Activated naive CD8-positive, alpha-beta T cell treated with anti-CD3 and anti-CD28 coated beads for 36 hours (primary cell): ENCODE results near the gene RAB24. TPM values are rescaled to one million over a fixed set of nuclear protein-coding genes. Genes with fewer than 3 reads are reported as not detected.

ENCODE experiments used
- DNase-seq: peaks from one replicate; pipeline ENCODE4 v3.0.0; 2021
- H3K27ac Mint-ChIP-seq: one replicate; pipeline ENCODE4 v1.8.0; 2022; ENCODE audit warnings: mild to moderate bottlenecking, moderate library complexity, mixed read lengths
- H3K27me3 Mint-ChIP-seq: one replicate; pipeline ENCODE4 v1.8.0; 2022; ENCODE audit warnings: mild to moderate bottlenecking, mixed read lengths
- H3K36me3 Mint-ChIP-seq: one replicate; pipeline ENCODE4 v1.8.0; 2021; ENCODE audit warnings: mild to moderate bottlenecking, mixed read lengths
- H3K4me1 Mint-ChIP-seq: one replicate; pipeline ENCODE4 v1.8.0; 2021; ENCODE audit warnings: mixed read lengths
- H3K4me3 Mint-ChIP-seq: one replicate; pipeline ENCODE4 v1.8.0; 2022; ENCODE audit warnings: mild to moderate bottlenecking, moderate library complexity, mixed read lengths
- H3K9me3 Mint-ChIP-seq: one replicate; pipeline ENCODE4 v1.8.0; 2022; ENCODE audit warnings: mixed read lengths
- total RNA-seq, 2 experiments: library from RNA; stranded (reverse); gene quantifications; one replicate each; pipeline ENCODE4 v1.2.3, GENCODE V29; 2021

Gene RAB24
- total RNA-seq, 2 experiments from 2014 or later: 26.8 to 29.9 TPM

GRCh38 chr5:177325868-177326381 lies 22.4 kb upstream of the RAB24 start:
- H3K4me1 Mint-ChIP-seq: peaks cover 12% of the 10 kb centered on the region
- H3K4me3 Mint-ChIP-seq: no peak overlapping the region
- no peaks in the 10 kb centered on the region for H3K9me3 Mint-ChIP-seq
- DNase-seq: no peak
- H3K27ac Mint-ChIP-seq: no peak overlapping the region
- peaks cover 3% of the 10 kb centered on the region for H3K36me3 Mint-ChIP-seq
- H3K27me3 Mint-ChIP-seq: no peaks in the 10 kb centered on the region

GRCh38 chr5:177320879-177321278 lies 17.4 kb upstream of the RAB24 start:
- no peak overlapping the region for H3K27ac Mint-ChIP-seq
- H3K4me1 Mint-ChIP-seq: peaks cover 21% of the 10 kb centered on the region
- no peak overlapping the region for H3K4me3 Mint-ChIP-seq
- H3K27me3 Mint-ChIP-seq: no peaks in the 10 kb centered on the region
- H3K9me3 Mint-ChIP-seq: peaks cover 3% of the 10 kb centered on the region
- DNase-seq: no peak
- peaks cover 8% of the 10 kb centered on the region for H3K36me3 Mint-ChIP-seq

GRCh38 chr5:177319913-177320588 lies 16.5 kb upstream of the RAB24 start:
- Mint-ChIP-seq H3K9me3 (peaks cover 3% of the 10 kb centered on the region), H3K36me3 (peaks cover 8% of the 10 kb centered on the region), H3K27ac (no peak overlapping the region), H3K4me3 (no peak overlapping the region), H3K4me1 (peaks cover 21% of the 10 kb centered on the region), H3K27me3 (no peaks in the 10 kb centered on the region)
- DNase-seq: peak; percentile 42

GRCh38 chr5:177317959-177318377 lies 14.4 kb upstream of the RAB24 start:
- H3K36me3 Mint-ChIP-seq: peaks cover 8% of the 10 kb centered on the region
- H3K27me3 Mint-ChIP-seq: no peaks in the 10 kb centered on the region
- H3K9me3 Mint-ChIP-seq: peaks cover 3% of the 10 kb centered on the region
- DNase-seq: peak; percentile 71
- H3K4me3 Mint-ChIP-seq: no peak overlapping the region
- H3K4me1 Mint-ChIP-seq: peaks cover 20% of the 10 kb centered on the region
- H3K27ac Mint-ChIP-seq: no peak overlapping the region

GRCh38 chr5:177316005-177316404 lies 12.5 kb upstream of the RAB24 start:
- peaks cover 21% of the 10 kb centered on the region for H3K4me1 Mint-ChIP-seq
- H3K27me3 Mint-ChIP-seq: no peaks in the 10 kb centered on the region
- no peak for DNase-seq
- H3K4me3 Mint-ChIP-seq: no peak overlapping the region
- H3K27ac Mint-ChIP-seq: no peak overlapping the region
- peaks cover 3% of the 10 kb centered on the region for H3K9me3 Mint-ChIP-seq
- peaks cover 8% of the 10 kb centered on the region for H3K36me3 Mint-ChIP-seq

GRCh38 chr5:177315411-177315810 lies 11.9 kb upstream of the RAB24 start:
- DNase-seq: no peak
- H3K36me3 Mint-ChIP-seq: peaks cover 11% of the 10 kb centered on the region
- no peaks in the 10 kb centered on the region for H3K27me3 Mint-ChIP-seq
- peaks cover 3% of the 10 kb centered on the region for H3K9me3 Mint-ChIP-seq
- peaks cover 25% of the 10 kb centered on the region for H3K4me1 Mint-ChIP-seq
- H3K27ac Mint-ChIP-seq: no peak overlapping the region
- H3K4me3 Mint-ChIP-seq: no peak overlapping the region

- Mint-ChIP-seq H3K36me3 (peaks cover 12% of the 10 kb centered on the region), H3K4me1 (peaks cover 20% of the 10 kb centered on the region), H3K9me3 (peaks cover 1% of the 10 kb centered on the region), H3K4me3 (no peak overlapping the region), H3K27ac (no peak overlapping the region), H3K27me3 (no peaks in the 10 kb centered on the region)
- no peak for DNase-seq
These were observed 11.1 kb upstream of the RAB24 start for GRCh38 chr5:177314376-177315342.

GRCh38 chr5:177313561-177314259 lies 10.2 kb upstream of the RAB24 start:
- Mint-ChIP-seq H3K27ac (no peak overlapping the region), H3K4me1 (peaks cover 19% of the 10 kb centered on the region), H3K36me3 (peaks cover 12% of the 10 kb centered on the region), H3K9me3 (no peaks in the 10 kb centered on the region), H3K4me3 (no peak overlapping the region), H3K27me3 (no peaks in the 10 kb centered on the region)
- DNase-seq: no peak

GRCh38 chr5:177312649-177313181 lies 9.2 kb upstream of the RAB24 start:
- peak overlapping the region; percentile 87 for H3K4me3 Mint-ChIP-seq
- peaks cover 10% of the 10 kb centered on the region for H3K36me3 Mint-ChIP-seq
- peak; percentile 60 for DNase-seq
- H3K4me1 Mint-ChIP-seq: peaks cover 13% of the 10 kb centered on the region
- no peaks in the 10 kb centered on the region for H3K9me3 Mint-ChIP-seq
- H3K27me3 Mint-ChIP-seq: no peaks in the 10 kb centered on the region
- H3K27ac Mint-ChIP-seq: peak overlapping the region; percentile 90

GRCh38 chr5:177311723-177312648 lies 8.5 kb upstream of the RAB24 start, which contains the start of gene MXD3:
TSS of gene MXD3 (minus strand) at chr5:177311898. CDS start at chr5:177311830, 68 bp downstream.
- Mint-ChIP-seq H3K4me1 (peaks cover 14% of the 10 kb centered on the region), H3K36me3 (peaks cover 11% of the 10 kb centered on the region), H3K27ac (peak within 1 kb of the TSS; percentile 90), H3K27me3 (no peaks in the 10 kb centered on the region), H3K9me3 (no peaks in the 10 kb centered on the region), H3K4me3 (peak within 1 kb of the TSS; percentile 87)
- DNase-seq: peak; percentile 99

GRCh38 chr5:177311392-177311722 lies 7.8 kb upstream of the RAB24 start:
- Mint-ChIP-seq H3K9me3 (no peaks in the 10 kb centered on the region), H3K4me1 (peaks cover 19% of the 10 kb centered on the region), H3K27me3 (no peaks in the 10 kb centered on the region), H3K27ac (no peak overlapping the region), H3K4me3 (peak overlapping the region; percentile 87), H3K36me3 (peaks cover 16% of the 10 kb centered on the region)
- DNase-seq: no peak

GRCh38 chr5:177310757-177311391 lies 7.4 kb upstream of the RAB24 start:
- Mint-ChIP-seq H3K27ac (peak overlapping the region; percentile 58), H3K4me1 (peaks cover 22% of the 10 kb centered on the region), H3K9me3 (no peaks in the 10 kb centered on the region), H3K4me3 (peak overlapping the region; percentile 87), H3K36me3 (peaks cover 20% of the 10 kb centered on the region), H3K27me3 (no peaks in the 10 kb centered on the region)
- no peak for DNase-seq

- H3K4me1 Mint-ChIP-seq: peaks cover 27% of the 10 kb centered on the region
- peak overlapping the region; percentile 87 for H3K4me3 Mint-ChIP-seq
- H3K27me3 Mint-ChIP-seq: no peaks in the 10 kb centered on the region
- H3K27ac Mint-ChIP-seq: no peak overlapping the region
- H3K36me3 Mint-ChIP-seq: peaks cover 24% of the 10 kb centered on the region
- H3K9me3 Mint-ChIP-seq: no peaks in the 10 kb centered on the region
- no peak for DNase-seq
These were observed 6.8 kb upstream of the RAB24 start for GRCh38 chr5:177310332-177310731.
